ENCODE results near the gene TCF7L1.

GRCh38 chr2:85129861-85130260, 3.3 kb upstream of the TCF7L1 start:
- no peak for TF ChIP-seq ARNTL (CRISPR knock-in tag; IDR thresholded peaks at IDR 0.05; ENCODE audit: borderline replicate concordance, low read depth)
- no peak for TF ChIP-seq ZNF8 (CRISPR knock-in tag; IDR thresholded peaks at IDR 0.05)
- TF ChIP-seq PATZ1 (CRISPR knock-in tag; IDR thresholded peaks at IDR 0.05; ENCODE audit: borderline replicate concordance), result no peak
- TF ChIP-seq ZNF70 (CRISPR knock-in tag; IDR thresholded peaks at IDR 0.05), result no peak
- TF ChIP-seq RARB (CRISPR knock-in tag; IDR thresholded peaks at IDR 0.05), result no peak
- no peak for TF ChIP-seq ZFP30 (CRISPR knock-in tag; IDR thresholded peaks at IDR 0.05)

Measured in SK-N-SH treated with all-trans-retinoic acid at 6 μM for 48 hours (cell line).